Measurements from ENCODE around the gene GINS1.

The GINS1 gene

DNA sequence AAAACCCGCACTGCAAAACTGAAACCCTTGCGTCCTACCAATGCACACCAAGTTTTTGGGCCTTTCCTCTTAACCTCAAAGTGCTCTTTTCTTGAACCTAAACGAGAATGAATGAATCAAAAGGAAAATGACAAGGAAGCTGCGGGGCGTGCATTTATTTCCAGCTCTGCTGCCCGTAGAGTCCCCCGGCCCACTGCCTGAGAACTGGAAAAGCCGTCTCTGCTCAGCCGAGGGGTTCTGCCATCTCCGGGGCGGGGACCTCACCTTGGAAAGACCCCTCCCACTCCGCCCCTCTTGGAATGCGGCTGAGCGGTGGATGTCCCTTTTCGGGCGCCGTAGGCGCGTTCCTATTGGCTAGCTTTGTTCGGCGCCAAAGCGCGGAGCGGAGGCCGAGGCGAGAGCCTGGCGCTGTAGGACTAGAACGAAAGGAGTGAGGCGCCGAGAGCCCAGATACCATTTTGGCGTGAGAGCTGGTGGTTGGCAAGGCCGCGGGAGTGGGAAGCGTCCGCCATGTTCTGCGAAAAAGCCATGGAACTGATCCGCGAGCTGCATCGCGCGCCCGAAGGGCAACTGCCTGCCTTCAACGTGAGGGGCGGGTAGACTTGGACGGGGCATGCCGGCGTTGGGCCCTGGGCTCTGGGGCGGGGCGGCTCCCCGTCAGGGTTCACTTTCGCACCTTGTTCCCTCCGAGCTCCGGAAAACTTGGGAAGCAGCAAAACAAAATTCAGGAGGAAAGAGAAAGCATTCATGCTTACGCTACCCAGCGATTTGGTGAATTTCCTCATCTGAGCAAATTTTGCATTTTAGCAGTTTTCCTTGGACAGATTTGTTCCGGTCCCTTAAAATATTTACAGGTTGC, at the start of gene GINS1:
Gene GINS1 (plus strand): TSS at position 363 of the 859 bp plus-strand sequence. CDS start 148 bp downstream, at position 511.
- peak; percentile 92 for DNase-seq

GRCh38 chr20:25360631-25361286, 46.7 kb upstream of the GINS1 start:
- peak; percentile 51 for DNase-seq

- DNase-seq: no peak
Measured at GRCh38 chr20:25361287-25361683, 46.2 kb upstream of the GINS1 start.

DNA sequence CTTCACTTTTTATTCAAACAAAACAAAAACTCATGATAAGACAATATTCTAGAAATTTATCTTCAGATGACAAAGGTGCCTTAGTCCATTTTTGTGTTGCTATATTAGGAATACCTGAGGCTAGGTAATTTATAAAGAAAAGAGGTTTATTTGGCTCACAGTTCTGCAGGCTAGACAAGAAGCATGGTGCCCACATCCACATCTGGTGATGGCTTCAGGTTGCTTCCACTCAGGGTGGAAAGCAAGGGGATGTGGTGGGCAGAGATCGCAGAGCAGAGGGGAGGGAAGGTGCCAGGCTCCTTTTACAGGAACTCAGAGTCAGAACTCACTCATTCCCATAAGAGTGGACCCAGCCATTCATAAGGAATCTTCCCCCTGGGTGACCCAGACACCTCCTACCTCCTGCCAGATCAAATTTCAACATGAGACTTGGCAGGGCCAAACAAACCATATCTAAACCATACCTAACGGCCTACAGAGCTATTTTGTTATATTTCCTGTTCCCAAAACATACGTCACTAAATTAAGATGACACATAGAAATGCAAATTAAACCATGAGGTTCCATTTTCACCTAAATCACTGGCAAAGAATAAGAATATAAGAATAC, 43.2 kb upstream of the GINS1 start:
- DNase-seq: no peak

- DNase-seq: no peak
Measured at GRCh38 chr20:25364879-25365699, 42.4 kb upstream of the GINS1 start.

DNA sequence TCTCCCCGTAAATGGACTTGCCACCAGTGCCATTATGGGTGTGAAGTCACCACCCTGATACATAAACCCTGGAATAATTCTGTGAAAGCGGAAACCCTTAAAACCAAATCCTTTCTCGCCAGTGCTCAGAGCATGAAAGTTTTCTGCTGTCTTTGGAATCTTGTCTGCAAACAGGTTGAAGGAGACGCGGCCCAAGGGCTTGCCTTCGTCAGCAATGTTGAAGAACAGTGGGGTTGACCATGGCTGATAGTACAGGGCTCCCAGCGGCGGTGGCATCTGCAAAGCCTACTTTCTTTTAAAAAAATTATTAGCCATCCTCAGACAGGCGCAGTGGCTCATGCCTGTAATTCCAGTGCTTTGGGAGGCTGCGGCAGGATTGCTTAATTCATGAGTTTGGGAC, 38.9 kb upstream of the GINS1 start:
- no peak for DNase-seq

- DNase-seq: no peak
Measured at GRCh38 chr20:25368976-25369375, 38.5 kb upstream of the GINS1 start.

DNA sequence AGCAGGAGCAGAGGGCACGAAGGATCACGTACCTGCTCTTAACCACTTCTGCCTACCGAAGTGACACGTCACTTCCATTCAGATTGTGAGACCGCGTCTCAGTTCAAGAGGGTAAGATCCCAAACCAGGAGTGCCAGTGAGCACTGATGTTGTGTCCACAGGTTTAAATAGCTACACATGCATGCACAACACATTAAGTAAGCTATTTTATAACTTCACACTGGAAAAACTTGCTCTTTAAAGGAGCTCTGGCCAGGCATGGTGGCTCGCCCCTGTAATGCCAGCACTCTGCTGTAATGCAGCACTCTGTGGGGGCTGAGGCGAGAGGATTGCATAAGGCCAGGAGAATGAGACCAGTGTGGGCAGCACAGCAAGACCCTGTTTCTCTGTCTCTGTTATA, 37.9 kb upstream of the GINS1 start:
- no peak for DNase-seq

- DNase-seq: no peak
Measured at GRCh38 chr20:25369971-25370370, 37.5 kb upstream of the GINS1 start.

DNA sequence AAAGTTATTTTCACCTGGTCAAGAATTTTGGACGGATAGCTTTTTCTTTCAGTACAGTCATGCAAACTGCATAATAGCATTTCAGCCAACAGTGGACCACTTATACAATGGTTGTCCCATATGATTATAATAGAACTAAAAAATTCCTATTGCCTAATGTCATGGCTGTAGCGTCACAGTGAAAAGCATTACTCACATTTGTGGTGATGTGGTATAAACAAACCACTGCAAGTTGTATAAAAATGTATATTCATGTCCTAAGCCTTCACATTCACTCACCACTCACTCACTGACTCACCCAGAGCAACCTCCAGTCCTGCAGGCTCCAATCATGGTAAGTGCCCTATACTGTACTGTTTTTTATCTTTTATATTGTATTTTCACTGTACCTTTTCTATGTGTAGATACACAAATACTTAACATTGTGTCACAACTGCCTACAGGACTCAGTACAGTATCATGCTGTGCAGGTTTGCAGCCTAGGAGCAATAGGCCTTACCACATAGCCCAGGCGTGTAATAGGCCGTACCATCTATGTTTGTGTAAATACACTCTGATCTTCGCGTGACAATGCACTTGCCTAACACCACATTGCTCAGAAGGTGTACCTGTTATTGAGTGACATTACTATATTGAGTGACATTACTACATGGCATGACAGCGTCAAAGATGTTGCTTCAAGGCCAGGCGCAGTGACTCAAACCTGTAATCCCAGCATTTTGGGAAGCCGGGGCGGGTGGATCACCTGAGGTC, 34.7 kb upstream of the GINS1 start:
- no peak for DNase-seq

- DNase-seq: no peak
Measured at GRCh38 chr20:25374842-25375241, 32.6 kb upstream of the GINS1 start.

DNA sequence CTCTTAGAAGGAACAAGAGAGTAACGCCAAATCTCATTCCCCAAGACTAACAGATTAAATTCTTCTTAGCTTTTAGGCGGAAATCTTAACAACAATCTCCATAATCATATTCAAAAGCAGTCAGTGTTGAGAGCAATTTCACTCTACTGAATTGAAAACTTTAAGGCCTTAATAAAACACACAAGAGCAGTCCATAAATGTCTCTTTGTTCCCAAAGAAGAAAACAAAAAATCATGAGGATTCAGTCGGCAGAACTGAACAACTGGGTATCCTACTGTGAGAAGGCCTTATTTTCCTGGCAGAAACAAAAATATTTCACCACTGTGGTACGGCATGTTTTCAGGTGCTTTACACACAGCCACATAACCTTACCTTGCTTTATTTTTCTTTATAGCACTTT, 31.2 kb upstream of the GINS1 start:
- DNase-seq: no peak

GRCh38 chr20:25376886-25377285, 30.6 kb upstream of the GINS1 start:
- DNase-seq: no peak

GRCh38 chr20:25378189-25378883, 29.1 kb upstream of the GINS1 start:
- DNase-seq: no peak

DNA sequence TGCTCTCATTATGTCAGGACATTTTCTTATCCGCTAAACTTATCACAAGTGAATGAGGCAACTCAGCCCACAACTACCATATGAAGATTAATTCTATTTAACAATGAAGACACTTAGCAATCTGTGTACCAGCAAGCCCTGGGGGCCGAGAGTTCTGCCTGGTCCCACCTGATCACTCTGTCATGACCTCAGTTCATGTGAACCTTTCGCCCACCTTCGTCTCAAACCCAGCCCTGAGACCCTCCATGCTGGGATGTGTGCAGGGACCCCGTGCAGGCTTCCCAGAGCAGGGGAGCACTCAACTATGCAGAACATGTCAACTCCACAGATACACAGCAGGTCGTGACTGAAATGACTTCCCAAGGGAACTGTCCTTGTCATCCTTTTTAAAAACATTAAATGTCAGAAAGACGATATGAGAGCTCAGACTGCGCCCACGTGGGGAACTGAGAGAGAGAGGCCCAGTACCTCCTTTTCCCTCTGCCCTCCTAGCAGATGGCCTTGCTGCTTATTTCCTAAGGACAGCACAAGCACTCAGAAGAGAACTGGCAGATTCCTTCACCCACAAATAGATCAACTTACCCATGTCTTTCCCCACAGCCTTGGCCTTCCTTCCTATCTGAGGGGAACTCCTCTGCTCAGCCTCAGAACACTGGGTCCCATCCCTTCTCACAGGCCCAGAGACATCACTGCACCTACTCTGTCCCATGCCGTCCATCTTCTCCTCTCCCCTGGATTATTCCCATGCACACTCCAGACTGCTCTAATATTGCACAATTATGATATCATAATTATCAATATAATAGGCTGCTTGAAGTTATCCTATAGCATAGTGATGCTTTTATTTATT, 28.4 kb upstream of the GINS1 start:
- peak; percentile 17 for DNase-seq

DNA sequence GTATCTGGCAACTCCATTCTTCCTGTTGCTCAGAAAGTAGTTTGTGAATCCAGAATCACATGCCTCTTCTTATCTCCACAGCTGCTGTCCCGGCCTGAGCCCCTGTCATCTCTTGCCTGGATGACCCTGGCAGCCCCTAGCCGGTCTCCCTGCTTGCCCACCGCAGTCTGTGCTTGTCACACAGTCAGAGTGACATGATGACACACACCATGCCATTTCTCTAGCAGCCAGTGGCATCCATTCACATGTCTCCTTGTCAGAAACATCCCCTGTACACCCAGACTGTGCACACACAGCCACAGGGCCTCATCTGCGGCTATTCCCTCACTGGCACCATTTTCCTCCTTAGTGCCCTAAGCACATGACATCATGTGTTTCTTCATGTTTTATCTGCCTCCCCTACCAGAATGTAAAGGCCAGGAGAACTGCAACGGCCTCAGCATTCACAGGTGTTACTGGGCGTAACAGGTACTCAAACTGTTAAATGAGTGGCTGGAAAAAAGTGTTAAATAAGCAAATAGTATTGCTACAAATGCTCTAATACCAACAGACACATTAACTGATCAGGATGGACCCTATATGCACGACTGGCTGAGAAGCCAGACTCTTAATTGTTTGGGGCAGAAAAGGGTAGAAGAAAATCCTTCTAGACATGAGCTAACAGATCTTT, 26.4 kb upstream of the GINS1 start:
- DNase-seq: peak; percentile 35

DNA sequence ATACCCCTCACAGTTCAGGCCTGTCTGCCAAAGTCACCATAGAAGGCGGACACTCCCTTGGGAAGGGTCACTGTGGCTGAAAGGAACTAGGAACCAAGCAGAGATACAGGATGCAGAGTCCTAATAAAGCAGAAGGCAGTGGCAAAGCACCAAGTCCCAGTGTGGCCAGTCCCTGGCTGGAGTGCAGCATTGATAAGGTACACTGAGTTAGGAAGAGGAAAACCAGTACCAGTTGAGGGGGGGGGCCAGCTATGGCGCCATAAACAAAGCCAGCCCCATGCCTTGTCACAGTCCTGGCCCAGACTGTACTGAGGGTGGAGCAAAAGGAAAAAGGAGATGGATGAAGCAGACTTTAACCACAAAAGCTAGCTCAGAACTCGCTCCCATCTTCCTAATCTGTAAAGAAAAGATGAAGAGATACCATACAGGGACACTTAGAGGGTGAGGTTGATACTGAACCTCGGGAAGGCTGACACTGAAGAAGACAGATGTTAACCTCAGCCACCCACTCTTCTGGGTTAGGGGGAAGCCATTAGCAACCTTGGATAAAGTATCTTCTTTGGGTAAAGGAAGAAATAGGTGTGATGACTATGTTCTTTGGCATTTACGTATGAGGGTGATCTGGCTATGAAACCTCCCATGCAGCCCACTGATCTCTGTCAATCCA, 24.6 kb upstream of the GINS1 start:
- DNase-seq: no peak

GRCh38 chr20:25389401-25389857, 18.0 kb upstream of the GINS1 start:
- DNase-seq: peak; percentile 37

DNA sequence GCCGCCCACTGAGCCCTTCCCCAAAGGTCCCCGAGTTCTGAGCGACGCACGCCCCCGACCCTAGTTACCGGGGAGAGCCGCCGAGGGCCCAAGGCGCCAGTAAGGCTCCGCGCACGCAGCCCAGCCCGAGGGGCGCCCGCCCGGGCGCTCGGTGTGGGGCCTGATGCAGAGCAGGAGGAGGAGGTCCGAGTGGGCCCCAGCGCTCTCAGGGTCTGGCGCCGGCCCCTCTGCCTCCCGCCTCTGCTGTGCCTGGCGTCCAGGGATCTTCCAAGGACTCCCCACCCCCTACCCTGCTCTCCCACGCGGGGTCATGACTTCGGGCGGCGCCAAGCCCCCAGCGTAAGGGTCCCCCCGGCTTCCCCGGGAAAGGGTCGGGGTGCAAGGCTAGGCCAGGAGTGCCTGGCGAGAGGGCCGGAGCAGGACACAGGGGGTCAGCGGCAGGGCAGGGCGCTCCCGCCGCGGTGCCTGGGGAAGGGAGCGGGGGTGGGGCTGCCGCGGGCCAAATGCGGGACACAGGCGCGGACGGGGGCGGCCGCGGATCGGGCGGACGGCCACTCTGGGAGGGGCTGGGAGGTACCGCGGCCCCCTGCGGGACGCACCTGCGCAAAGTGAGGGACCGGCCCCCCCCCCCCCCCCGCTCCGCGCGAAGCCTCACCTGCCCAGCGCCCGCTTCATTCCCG, 17.5 kb upstream of the GINS1 start:
- DNase-seq: peak; percentile 31

Measured in hematopoietic multipotent progenitor cell treated with erythropoietin and hydrocortisone succinate and interleukin-3 and kit ligand, for 6 days (in vitro differentiated cells).